ENCODE data around the gene ARL6. TPM values are rescaled to one million over a fixed set of nuclear protein-coding genes. Genes with fewer than 3 reads are reported as not detected.
A peak's percentile ranks its signal among the peaks of the same experiment; 100 is the strongest.

Gene ARL6
- total and polyA plus RNA-seq, 2 of the 8 experiments (the other 6 are each of a cell fraction or from before 2014, with no cell fraction given): 1.8 to 12.0 TPM

DNA sequence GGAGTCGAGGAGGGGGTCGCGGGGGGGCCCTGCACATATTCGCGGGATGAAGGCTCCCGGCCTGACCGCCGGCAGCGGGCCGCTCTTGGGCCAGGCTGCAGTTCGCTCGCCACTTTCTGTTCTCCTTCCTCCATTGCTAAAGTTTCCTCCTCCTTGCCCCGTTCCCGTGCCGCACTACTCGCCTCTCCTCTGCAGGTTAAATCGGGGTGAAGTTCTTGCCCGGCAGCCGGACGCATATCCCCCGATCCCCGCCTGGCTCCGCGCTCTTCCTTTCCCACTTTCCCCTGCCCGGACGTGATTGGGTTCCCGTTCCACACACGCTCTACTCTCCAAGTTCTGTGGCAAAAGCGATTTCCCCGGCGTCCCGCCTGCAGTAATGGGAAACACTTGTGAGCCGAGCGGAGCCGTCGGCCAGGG, 57.8 kb downstream of the ARL6 start:
- POLR2A ChIA-PET (ENCODE audit: partially characterized antibody): interaction anchor here (0.6 to 1.6 kb wide), 4 partner anchors 9 to 149 kb away, joined by 4 read pairs; partner anchors contain the start of gene ARL6
- H3K9me3 ChIP-seq (ENCODE audit: insufficient read depth in 2 of 2, low read depth in 1 of 2, low read length in 1 of 2): no peaks in the 10 kb centered on the region
- CTCF ChIA-PET (ENCODE audit: partially characterized antibody): interaction anchor here (0.8 to 2.3 kb wide), 9 partner anchors 10 to 508 kb away, joined by 3 to 12 read pairs (median 3); partner anchors contain the start of gene ARL6
- H3K27me3 ChIP-seq (replicated peaks in 1 of 4; ENCODE audit: control insufficient read depth in 3 of 4, extremely low read depth in 1 of 4, insufficient read depth in 3 of 4, low read length in 3 of 4): peaks cover 0 to 22% (median 9%) of the 10 kb centered on the region in 4 experiments; a peak in 5 of 7 replicates
- no peak overlapping the region for H2BK5ac ChIP-seq (ENCODE audit: low read depth, low read length)
- H2BK12ac ChIP-seq (ENCODE audit: low read depth, low read length): no peak overlapping the region; the same call in 1 of the 2 replicates
- FAIRE-seq: no peak
- H3K79me1 ChIP-seq (ENCODE audit: low read depth, low read length): no peaks in the 10 kb centered on the region
- peak overlapping the region; percentile 91; the same call in 1 of the 2 replicates for H4K8ac ChIP-seq (ENCODE audit: extremely low read depth, insufficient read depth, low read length)
- H3K56ac ChIP-seq (replicated peaks; ENCODE audit: insufficient read length, low read depth, low read length): no peak overlapping the region
- H3K23me2 ChIP-seq (ENCODE audit: low read depth, low read length): peaks cover 3% of the 10 kb centered on the region
- H3K79me2 ChIP-seq (ENCODE audit: control insufficient read depth in 1 of 2, insufficient read depth in 2 of 2, low read length in 2 of 2): 0 out of 4 replicates have a peak, but pooled peaks cover 0 to 9% of the 10 kb centered on the region in 2 experiments
- no peak overlapping the region for H3K14ac ChIP-seq (ENCODE audit: insufficient read length)
- 2% methylated on average over 24 of the region's 36 CpGs; no CpG with 5 or more reads in 1 of the 2 experiments for WGBS, 2 experiments (ENCODE audit: extremely low coverage in 1 of 2, insufficient coverage in 1 of 2, insufficient read length in 1 of 2, insufficient replicate concordance in 2 of 2, low coverage in 1 of 2, low lambda C conversion rate in 2 of 2, missing lambda C conversion rate in 1 of 2)
- H3K18ac ChIP-seq (ENCODE audit: extremely low read depth, low read length): peak overlapping the region; percentile 55
- peaks cover 0 to 1% of the 10 kb centered on the region in 2 experiments for H4K20me1 ChIP-seq (replicated peaks in 1 of 2; ENCODE audit: control insufficient read depth in 1 of 2, insufficient read depth in 2 of 2, low read length in 2 of 2)
- peak overlapping the region; percentile 93; the same call in 1 of the 2 replicates for H2AFZ ChIP-seq (ENCODE audit: low read length)
- no peak for DNase-seq (ENCODE audit: low read depth in 1 of 2, low spot score in 2 of 2)
- H2BK15ac ChIP-seq (ENCODE audit: low read length): no peak overlapping the region
- peak overlapping the region; percentile 42 to 88 (median 82) for H3K4me3 ChIP-seq (ENCODE audit: extremely low read depth in 1 of 4, insufficient read depth in 2 of 4, low read depth in 3 of 4, low read length in 4 of 4)
- H4K91ac ChIP-seq (replicated peaks; ENCODE audit: insufficient read length, low read length): no peak overlapping the region
- H2BK120ac ChIP-seq (replicated peaks; ENCODE audit: low read depth, low read length): no peak overlapping the region
- H3K23ac ChIP-seq (ENCODE audit: insufficient read length): no peak overlapping the region
- no peak overlapping the region for H2AK5ac ChIP-seq (ENCODE audit: low read depth, low read length)
- peak overlapping the region; percentile 45 to 73 (median 54); a peak in 6 of 7 replicates for H3K9ac ChIP-seq (replicated peaks in 1 of 4; ENCODE audit: extremely low read depth in 1 of 4, low read depth in 3 of 4, low read length in 3 of 4)
- H3K36me3 ChIP-seq (ENCODE audit: control insufficient read depth in 2 of 4, insufficient read depth in 4 of 4, low read length in 3 of 4): no peaks in the 10 kb centered on the region
- H3K4me2 ChIP-seq (ENCODE audit: insufficient read depth in 1 of 2, low read depth in 2 of 2, low read length in 2 of 2): peak overlapping the region; percentile 53 to 90
- H3K4me1 ChIP-seq (replicated peaks in 1 of 4; ENCODE audit: control insufficient read depth in 3 of 4, insufficient read depth in 4 of 4, low read length in 3 of 4): no peaks in the 10 kb centered on the region
- no peak overlapping the region for H3K4ac ChIP-seq (replicated peaks; ENCODE audit: insufficient read length, low read depth, low read length)
- no peak overlapping the region for H4K5ac ChIP-seq (ENCODE audit: insufficient read length, low read depth, low read length)
- H3K27ac ChIP-seq (ENCODE audit: low read depth, low read length): no peak overlapping the region
- H2BK20ac ChIP-seq (ENCODE audit: low read length): no peak overlapping the region
- no peak for TF ChIP-seq BACH1 (IDR thresholded peaks at IDR 0.05; ENCODE audit: low read length)

Measured in H1 (cell line).